Prostate gland (tissue), 2 donors: ENCODE data around the gene TFE3.

ENCODE experiments used
- POLR2A ChIP-seq: fragments of 450-650 bp; IDR thresholded peaks from one replicate; pipeline ENCODE4 v1.6.1; 2016; ENCODE audit warnings: antibody characterized with exemption, mild to moderate bottlenecking
- POLR2AphosphoS5 ChIP-seq: sonication (generic); formaldehyde crosslinking; IDR thresholded peaks from one replicate; pipeline ENCODE4 v1.6.1; 2017; ENCODE audit warnings: antibody characterized with exemption
- TF ChIP-seq, protein P1 (sequence below), 4 experiments: fragments of 200-600 bp in 2 of 4; fragments of 450-650 bp in 2 of 4; sonication (generic) in 2 of 4; IDR thresholded peaks; 1 replicate in 3 of 4; 2 replicates in 1 of 4; pipeline ENCODE4 v1.5.1; 2016 to 2019; ENCODE audit warnings: antibody characterized with exemption in 4 of 4, mild to moderate bottlenecking in 2 of 4, moderate library complexity in 2 of 4

DNA sequence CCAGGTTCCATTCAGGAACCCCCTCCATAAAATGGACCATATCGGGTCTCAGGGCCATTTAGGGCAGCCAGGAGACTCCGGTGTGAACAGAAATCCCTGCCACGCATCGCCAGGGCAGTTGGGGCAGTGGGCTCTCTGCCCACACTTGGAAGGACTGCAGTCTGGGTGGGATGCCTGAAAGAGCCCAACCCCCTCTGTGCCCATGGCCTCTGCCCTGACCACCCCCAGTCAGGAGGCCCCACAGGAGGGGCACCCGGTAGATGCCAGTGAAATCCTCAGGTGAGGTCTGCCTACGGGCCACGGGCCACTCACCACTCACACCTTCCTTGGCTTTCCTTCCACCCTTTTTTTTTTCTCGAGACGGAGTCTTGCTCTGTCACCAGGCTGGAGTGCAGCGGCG is 25.9 kb upstream of the TFE3 start:
- TF ChIP-seq, protein P1, sequence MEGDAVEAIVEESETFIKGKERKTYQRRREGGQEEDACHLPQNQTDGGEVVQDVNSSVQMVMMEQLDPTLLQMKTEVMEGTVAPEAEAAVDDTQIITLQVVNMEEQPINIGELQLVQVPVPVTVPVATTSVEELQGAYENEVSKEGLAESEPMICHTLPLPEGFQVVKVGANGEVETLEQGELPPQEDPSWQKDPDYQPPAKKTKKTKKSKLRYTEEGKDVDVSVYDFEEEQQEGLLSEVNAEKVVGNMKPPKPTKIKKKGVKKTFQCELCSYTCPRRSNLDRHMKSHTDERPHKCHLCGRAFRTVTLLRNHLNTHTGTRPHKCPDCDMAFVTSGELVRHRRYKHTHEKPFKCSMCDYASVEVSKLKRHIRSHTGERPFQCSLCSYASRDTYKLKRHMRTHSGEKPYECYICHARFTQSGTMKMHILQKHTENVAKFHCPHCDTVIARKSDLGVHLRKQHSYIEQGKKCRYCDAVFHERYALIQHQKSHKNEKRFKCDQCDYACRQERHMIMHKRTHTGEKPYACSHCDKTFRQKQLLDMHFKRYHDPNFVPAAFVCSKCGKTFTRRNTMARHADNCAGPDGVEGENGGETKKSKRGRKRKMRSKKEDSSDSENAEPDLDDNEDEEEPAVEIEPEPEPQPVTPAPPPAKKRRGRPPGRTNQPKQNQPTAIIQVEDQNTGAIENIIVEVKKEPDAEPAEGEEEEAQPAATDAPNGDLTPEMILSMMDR (IDR thresholded peaks at IDR 0.05), result no peak
- no peak for TF ChIP-seq POLR2AphosphoS5
- no peak for TF ChIP-seq POLR2A
